NCI-H2227 (cell line): ENCODE data around the gene C22orf15.
"Not testable (repeated sequence)": the region's sequence is repeated elsewhere in the genome, so short reads cannot be mapped to it uniquely, and the experiment has no call there.

Experiments used
- DNase-seq: peaks from one replicate; lab custom pipeline; 2025; ENCODE audit not compliant: unreplicated experiment; lab: John Stamatoyannopoulos, UW

C22orf15 gene, protein sequence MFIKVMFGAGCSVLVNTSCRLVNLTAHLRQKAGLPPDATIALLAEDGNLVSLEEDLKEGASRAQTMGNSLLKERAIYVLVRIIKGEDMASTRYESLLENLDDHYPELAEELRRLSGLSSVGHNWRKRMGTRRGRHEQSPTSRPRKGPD

DNA sequence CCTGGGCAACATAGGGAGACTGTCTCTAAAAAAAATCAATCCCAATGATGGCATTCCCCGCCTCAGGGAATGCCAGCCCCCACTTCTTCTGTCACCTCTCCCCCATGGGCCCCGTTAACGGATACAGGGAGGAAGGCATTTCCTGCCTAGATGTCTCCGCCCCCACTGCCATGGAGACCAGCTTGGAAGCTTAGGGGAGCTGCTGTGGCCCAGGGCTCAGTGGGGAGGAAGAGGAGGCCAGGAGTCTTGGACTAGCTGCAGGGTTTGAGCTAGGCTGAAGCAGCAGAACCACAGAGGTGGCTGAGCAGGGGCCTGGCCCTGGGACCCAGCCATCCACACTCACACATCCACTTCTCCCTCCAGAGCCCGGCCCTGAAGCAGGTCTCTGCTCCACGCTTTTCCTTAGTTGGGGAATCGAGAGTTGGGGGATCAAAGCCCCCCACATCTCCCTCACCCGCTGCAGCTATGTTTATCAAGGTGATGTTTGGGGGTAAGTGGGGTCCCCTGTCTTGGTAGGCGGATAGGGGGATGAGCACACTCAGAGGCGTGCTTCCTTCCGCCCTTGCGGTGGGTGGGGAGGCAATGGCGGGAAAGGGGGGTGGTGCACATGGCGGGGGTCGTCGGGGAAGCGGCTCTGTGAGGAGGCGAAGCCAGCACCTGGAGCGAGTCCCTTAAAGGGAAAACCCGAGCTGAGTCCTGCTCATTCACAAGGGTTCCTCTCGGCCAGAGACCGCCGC is at the start of gene C22orf15:
Gene C22orf15 (plus strand): TSS at position 149 of the 737 bp plus-strand sequence. CDS start 317 bp downstream, at position 466.
- no peak for DNase-seq

DNA sequence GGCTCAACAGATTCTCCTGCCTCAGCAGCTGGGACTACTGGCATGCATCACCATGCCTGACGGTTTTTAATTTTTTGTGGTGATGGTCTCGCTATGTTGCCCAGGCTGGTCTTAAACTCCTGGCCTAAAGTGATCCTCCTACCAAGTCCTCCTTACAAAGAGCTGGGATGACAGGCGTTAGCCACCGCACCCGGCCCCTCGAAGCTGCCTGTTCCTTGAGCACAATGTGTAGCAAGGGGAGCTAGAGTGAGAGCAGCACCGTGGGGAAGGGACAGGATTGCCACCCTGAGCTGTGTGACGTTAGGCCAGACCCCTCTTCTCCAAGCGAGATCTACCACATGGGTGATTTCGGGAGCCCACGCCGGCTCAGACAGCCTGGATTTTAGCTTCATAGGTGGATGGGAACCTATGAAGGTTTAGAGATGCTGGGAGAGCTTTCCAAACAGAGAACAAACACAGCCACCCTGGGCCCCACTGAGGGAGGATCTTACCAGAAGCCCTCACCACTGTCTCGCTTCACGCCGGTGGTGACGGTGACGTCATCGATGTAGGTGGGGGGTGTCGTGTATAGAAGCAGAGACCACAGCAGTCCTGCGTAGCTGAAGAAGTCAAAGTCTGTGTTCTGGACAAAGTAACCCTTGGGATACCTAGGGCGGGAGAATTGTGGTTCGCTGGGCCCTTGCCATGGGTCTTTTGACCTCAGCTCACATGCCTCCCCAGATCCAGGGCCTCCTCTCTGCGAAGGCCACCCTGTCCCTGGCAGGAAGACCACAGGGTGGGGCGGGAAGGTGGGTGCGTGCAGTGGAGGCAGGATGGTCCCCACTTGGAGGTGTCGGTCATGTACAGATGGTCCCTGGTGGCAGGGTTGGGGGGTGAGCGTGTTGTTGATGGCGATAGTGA is 48.8 kb upstream of the C22orf15 start:
- DNase-seq = no peak

GRCh38 chr22:23714596-23715578 is 47.9 kb upstream of the C22orf15 start:
- no peak for DNase-seq

GRCh38 chr22:23715806-23716375 is 46.9 kb upstream of the C22orf15 start:
- DNase-seq = no peak

GRCh38 chr22:23716811-23717801 is 45.7 kb upstream of the C22orf15 start:
- DNase-seq = peak; percentile 93

DNA sequence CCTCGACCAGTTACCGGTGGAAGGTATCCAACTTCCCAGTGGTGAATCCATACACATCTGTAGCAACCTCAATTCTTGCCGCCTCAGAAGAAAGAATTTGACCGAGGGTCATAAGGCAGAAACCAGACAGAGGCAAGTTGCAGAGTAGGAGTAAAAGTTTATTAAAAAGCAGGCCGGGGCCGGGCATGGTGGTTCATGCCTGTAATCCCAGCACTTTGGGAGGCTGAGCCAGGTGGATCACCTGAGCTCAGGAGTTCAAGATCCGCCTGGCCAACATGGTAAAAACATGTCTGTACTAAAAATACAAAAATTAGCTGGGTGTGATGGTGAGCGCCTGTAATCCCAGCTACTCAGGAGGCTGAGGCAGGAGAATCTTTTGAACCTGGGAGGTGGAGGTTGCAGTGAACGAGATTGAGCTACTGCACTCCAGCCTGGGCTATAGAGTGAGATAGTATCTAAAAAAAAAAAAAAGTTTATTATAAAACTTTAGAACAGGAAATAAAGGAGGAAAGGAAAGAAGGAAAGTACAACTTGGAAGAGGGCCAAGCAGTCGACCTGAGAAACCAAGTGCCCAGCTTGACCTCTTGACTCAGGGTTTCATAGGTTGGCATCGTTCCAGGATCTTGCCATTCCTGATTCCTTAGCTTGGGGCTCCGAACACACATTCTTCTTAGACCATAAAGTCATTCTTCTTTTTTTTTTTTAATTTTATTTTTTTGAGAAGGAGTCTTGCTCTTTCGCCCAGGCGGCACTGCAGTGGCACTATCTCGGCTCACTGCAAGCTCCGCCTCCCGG is 44.2 kb upstream of the C22orf15 start:
- DNase-seq = no peak

DNA sequence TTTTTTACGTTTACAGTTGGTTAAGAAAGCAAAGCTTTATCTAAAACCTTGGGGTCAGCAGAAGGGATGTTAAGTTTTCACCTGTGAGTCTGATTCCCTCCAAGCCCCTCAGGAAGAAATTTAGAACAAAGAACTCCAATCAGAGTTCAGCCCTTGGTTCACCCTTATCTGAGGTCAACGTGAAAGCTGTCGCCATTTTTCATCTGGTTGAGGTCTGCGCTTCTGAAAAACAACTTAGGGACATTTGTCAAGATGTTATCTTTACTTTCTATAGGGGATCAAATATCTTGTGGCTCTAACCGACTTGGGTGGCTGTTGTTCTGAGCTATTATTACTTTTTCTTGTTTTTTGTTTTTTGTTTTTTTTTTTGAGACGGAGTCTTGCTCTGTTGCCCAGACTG is 41.9 kb upstream of the C22orf15 start:
- no peak for DNase-seq

DNA sequence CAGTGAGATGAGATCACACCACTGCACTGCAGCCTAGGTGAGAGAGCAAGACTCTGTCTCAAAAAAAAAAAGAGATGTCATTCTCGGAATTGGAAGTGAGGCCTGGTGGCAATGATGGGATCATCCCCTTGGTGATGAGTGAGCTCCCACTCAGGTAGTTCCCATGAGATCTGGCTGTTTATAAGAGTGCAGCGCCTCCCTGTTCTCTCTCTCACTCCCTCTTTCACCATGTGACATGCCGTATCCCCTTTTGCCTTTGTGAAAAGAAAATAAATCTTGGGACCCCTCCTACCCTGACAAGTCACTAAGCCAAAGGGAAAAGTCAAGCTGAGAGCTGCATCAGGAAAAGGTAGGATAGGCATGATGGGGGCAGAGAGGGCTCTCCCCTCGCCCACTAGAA is 40.6 kb upstream of the C22orf15 start:
- no peak for DNase-seq

DNA sequence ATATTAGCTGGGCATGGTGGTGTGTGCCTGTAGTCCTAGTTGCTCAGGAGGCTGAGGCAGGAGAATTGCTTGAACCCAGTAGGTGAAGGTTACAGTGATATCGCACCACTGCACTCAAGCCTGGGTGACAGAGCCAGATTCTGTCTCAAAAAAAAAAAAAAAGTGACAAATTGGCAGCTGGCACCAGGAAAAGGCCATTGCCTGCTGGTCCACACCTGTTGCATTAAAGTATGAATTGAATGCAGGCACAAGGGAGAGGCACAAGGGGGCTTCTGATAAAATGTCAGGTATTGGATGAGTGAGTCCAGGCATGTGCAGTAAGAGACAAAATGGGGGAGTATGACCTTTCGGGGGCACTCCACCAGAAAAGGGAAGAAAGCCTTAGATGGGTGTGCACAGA is 40.1 kb upstream of the C22orf15 start:
- no peak for DNase-seq

- not testable (repeated sequence) for DNase-seq
Measured at GRCh38 chr22:23728108-23728507, 34.7 kb upstream of the C22orf15 start.

GRCh38 chr22:23737696-23738095 is 25.1 kb upstream of the C22orf15 start:
- no peak for DNase-seq

- no peak for DNase-seq
Measured at GRCh38 chr22:23742505-23743264, 20.1 kb upstream of the C22orf15 start.

- no peak for DNase-seq
Measured at GRCh38 chr22:23743303-23743705, 19.5 kb upstream of the C22orf15 start.

- DNase-seq = no peak
Measured at GRCh38 chr22:23744001-23744400, 18.8 kb upstream of the C22orf15 start.

- no peak for DNase-seq
Measured at GRCh38 chr22:23744485-23744884, 18.3 kb upstream of the C22orf15 start.

DNA sequence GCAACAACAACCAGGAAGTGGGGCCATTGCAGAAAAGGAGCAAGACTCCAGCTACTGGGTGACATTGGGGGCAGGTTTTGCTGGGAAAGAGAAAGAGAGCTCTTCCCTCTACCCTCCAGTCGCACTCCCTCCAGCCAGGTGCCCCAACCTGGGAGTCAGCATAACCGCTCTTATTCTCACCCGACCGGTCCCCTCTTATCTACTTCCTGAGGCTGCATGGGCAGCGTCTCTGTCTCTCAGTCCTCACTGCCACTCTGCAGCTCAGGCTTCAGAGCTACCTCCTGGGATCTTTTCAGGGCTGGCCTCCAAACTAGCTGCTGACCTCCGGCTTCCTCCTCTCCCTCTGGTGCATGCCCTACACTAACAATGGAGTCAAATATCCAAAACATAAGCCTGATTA is 17.0 kb upstream of the C22orf15 start:
- no peak for DNase-seq

- DNase-seq = peak; percentile 21
Measured at GRCh38 chr22:23749841-23750301, 12.9 kb upstream of the C22orf15 start.

DNA sequence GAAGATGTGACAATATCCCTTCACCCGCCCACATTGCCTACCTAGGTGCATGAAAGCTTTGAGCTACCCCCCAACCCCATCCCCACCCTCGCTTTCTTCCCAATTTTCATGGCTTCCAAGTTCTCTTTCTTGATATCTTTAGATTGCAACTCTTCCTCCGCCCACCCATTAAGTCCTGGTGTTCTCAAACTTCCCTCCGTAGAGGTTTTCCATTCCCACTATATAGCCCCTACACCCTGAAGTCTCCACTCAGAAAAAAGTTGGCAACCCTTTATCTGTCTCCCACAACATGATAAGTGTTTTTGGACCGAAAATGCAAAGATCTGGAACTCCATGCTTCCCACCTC is 12.4 kb upstream of the C22orf15 start:
- DNase-seq = no peak
